GM23248 (cell line): Measurements from ENCODE around the gene MAPK11.

Experiments
- EZH2 ChIP-seq: fragments of 200-600 bp; sonication (generic); IDR thresholded peaks from 2 replicates; pipeline ENCODE4 v1.6.1; 2018; ENCODE audit warnings: antibody characterized with exemption, mild to moderate bottlenecking; ENCODE audit not compliant: insufficient read depth, poor library complexity, severe bottlenecking
- EZH2phosphoT487 ChIP-seq: fragments of 200-600 bp; sonication (generic); IDR thresholded peaks from 2 replicates; pipeline ENCODE4 v1.6.1; 2018; ENCODE audit warnings: antibody characterized with exemption, moderate library complexity, mild to moderate bottlenecking, low read depth; ENCODE audit not compliant: insufficient read depth

DNA sequence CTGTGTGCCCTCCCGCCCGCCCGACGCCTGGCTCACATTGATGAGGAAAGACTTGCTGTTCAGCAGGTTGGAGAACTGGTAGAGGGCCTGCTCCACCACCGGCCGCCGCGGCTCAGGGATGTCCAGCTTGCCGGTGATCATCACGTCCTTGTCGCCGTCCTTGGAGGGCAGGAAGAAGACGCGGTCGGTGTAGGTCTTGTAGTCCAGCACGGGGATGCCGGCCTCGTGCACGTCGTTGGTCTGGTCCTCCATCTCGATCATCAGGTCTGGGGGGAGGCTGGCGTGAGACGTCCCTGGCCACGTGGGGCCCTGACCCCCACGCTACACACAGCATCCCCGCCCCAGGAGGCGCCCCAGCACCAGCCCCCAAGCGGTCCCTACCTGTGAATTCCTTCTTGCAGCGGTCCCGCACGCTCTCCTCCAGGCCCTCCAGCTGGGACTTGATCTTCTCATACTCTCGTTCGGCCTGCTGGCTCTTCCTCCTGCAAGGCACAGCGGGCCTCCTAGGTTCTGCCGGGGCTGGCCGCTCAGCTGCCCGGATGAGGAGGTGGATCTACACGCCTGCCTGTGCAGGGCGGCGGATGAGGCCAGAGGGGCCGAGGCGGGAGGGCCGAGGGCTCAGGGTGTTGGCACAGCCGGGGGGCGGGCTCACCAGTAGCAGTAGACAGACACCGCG is 10.7 kb upstream of the MAPK11 start:
- TF ChIP-seq EZH2phosphoT487 (no peak), EZH2 (no peak)
